CD14-positive monocyte (primary cell): Measurements from ENCODE around the gene GPR158. TPM values are rescaled to one million over a fixed set of nuclear protein-coding genes. Genes with fewer than 3 reads are reported as not detected.
A peak's percentile ranks its signal among the peaks of the same experiment; 100 is the strongest.

ENCODE experiments used
- DNase-seq, 3 donors: peaks; one replicate each; pipeline ENCODE4 v3.0.0-alpha.2; 2011 to 2022
- H2AFZ ChIP-seq: 2 replicates; pipeline ENCODE4 v1.6.0; 2012; ENCODE audit warnings: mild to moderate bottlenecking, low read depth, low read length, inconsistent platforms; ENCODE audit not compliant: insufficient read depth, poor library complexity, severe bottlenecking
- H3K27ac ChIP-seq, 2 donors: 1 replicate in 1 of 2; 2 replicates in 1 of 2; pipeline ENCODE4 v1.5.1; 2012 to 2013; ENCODE audit warnings: low read length in 2 of 2, control low read depth in 1 of 2, inconsistent platforms in 1 of 2, low read depth in 1 of 2, mild to moderate bottlenecking in 1 of 2
- H3K27me3 ChIP-seq, 2 donors: one replicate each; pipeline versions ENCODE4 v1.6.0 to v1.6.1; 2011 to 2013; ENCODE audit warnings: low read length in 2 of 2; ENCODE audit not compliant: control insufficient read depth in 2 of 2, insufficient read depth in 2 of 2
- H3K36me3 ChIP-seq, 2 donors: replicated peaks in 1 of 2; 1 replicate in 1 of 2; 2 replicates in 1 of 2; pipeline versions ENCODE4 v1.5.1 to v1.6.1; 2012 to 2013; ENCODE audit warnings: low read length in 2 of 2, control low read depth in 1 of 2, inconsistent platforms in 1 of 2, mild to moderate bottlenecking in 1 of 2; ENCODE audit not compliant: insufficient read depth in 2 of 2, control insufficient read depth in 1 of 2
- H3K4me1 ChIP-seq, 2 donors: 1 replicate in 1 of 2; 2 replicates in 1 of 2; pipeline versions ENCODE4 v1.5.1 to v1.6.1; 2012 to 2013; ENCODE audit warnings: low read length in 2 of 2, control low read depth in 1 of 2, inconsistent platforms in 1 of 2, mild to moderate bottlenecking in 1 of 2, moderate library complexity in 1 of 2; ENCODE audit not compliant: insufficient read depth in 2 of 2, control insufficient read depth in 1 of 2
- H3K4me2 ChIP-seq: replicated peaks from 2 replicates; pipeline ENCODE3; 2012; ENCODE audit warnings: low read length, moderate library complexity, mild to moderate bottlenecking; ENCODE audit not compliant: poor library complexity, severe bottlenecking; ENCODE audit errors: extremely low read depth
- H3K4me3 ChIP-seq, 3 experiments: fragments of 200-600 bp in 1 of 3; sonication (generic) in 1 of 3; replicated peaks in 1 of 3; 1 replicate in 2 of 3; 2 replicates in 1 of 3; pipeline ENCODE4 v1.5.1; 2011 to 2013; ENCODE audit warnings: low read length in 3 of 3, mild to moderate bottlenecking in 3 of 3, control low read depth in 2 of 3, low read depth in 2 of 3, inconsistent platforms in 1 of 3, moderate library complexity in 1 of 3
- H3K79me2 ChIP-seq: 2 replicates; pipeline ENCODE4 v1.6.0; 2012; ENCODE audit warnings: mild to moderate bottlenecking, control low read depth, inconsistent platforms, low read length, moderate library complexity; ENCODE audit not compliant: insufficient read depth
- H3K9ac ChIP-seq: 2 replicates; pipeline ENCODE4 v1.6.0; 2017; ENCODE audit warnings: low read length, mild to moderate bottlenecking; ENCODE audit not compliant: insufficient read depth, poor library complexity, severe bottlenecking
- H3K9me3 ChIP-seq, 2 donors: replicated peaks in 1 of 2; 1 replicate in 1 of 2; 2 replicates in 1 of 2; pipeline versions ENCODE4 v1.5.1 to v1.6.1; 2012 to 2013; ENCODE audit warnings: low read length in 2 of 2, control low read depth in 1 of 2; ENCODE audit not compliant: control insufficient read depth in 1 of 2, insufficient read depth in 1 of 2
- H4K20me1 ChIP-seq: 2 replicates; pipeline ENCODE4 v1.6.0; 2012; ENCODE audit warnings: mild to moderate bottlenecking, low read length, control low read depth, moderate library complexity; ENCODE audit not compliant: insufficient read depth
- H3K27ac Mint-ChIP-seq, 7 donors: one replicate each; pipeline ENCODE4 v1.8.0; 2020; ENCODE audit warnings: mild to moderate bottlenecking in 7 of 7, mixed read lengths in 7 of 7, moderate library complexity in 6 of 7, inconsistent platforms in 2 of 7
- H3K27me3 Mint-ChIP-seq, 3 donors: one replicate each; pipeline ENCODE4 v1.8.0; 2021 to 2022; ENCODE audit warnings: low read depth in 3 of 3, mild to moderate bottlenecking in 3 of 3, mixed read lengths in 3 of 3, moderate library complexity in 3 of 3, inconsistent platforms in 1 of 3
- H3K36me3 Mint-ChIP-seq, 2 donors: one replicate each; pipeline ENCODE4 v1.8.0; 2020; ENCODE audit warnings: mixed read lengths in 2 of 2, inconsistent platforms in 1 of 2, mild to moderate bottlenecking in 1 of 2
- H3K4me1 Mint-ChIP-seq: one replicate; pipeline ENCODE4 v1.8.0; 2020; ENCODE audit warnings: mild to moderate bottlenecking, mixed read lengths
- H3K4me3 Mint-ChIP-seq, 2 donors: one replicate each; pipeline ENCODE4 v1.8.0; 2020; ENCODE audit warnings: mild to moderate bottlenecking in 2 of 2, mixed read lengths in 2 of 2, moderate library complexity in 1 of 2
- H3K9me3 Mint-ChIP-seq, 7 donors: one replicate each; pipeline ENCODE4 v1.8.0; 2020 to 2022; ENCODE audit warnings: mixed read lengths in 7 of 7, mild to moderate bottlenecking in 6 of 7, moderate library complexity in 6 of 7, inconsistent platforms in 2 of 7
- CTCF ChIP-seq: fragments of 200-600 bp; IDR thresholded peaks from one replicate; pipeline ENCODE4 v1.8.0; 2022; ENCODE audit warnings: antibody characterized with exemption, mild to moderate bottlenecking
- WGBS: methylation state at CpG from one replicate; pipeline ENCODE4 v1.1.5; 2013; ENCODE audit warnings: missing lambda C conversion rate; ENCODE audit not compliant: insufficient coverage; 5-methylcytosine and 5-hydroxymethylcytosine counted together
- intact Hi-C, 2 donors: fragments of 100-400 bp; cut with micrococcal nuclease; formaldehyde crosslinking; loops; one replicate each; pipeline versions ENCODE4 v1.15.0 to v1.15.1; 2023
- polyA plus RNA-seq, 3 donors: library from polyadenylated mRNA; depleted of rRNA in 1 of 3; unstranded in 2 of 3; stranded (reverse) in 1 of 3; fragments of 300-500 nt in 2 of 3; fragments of >200 nt in 1 of 3; fragmentation: Illumina TruSeq in 2 of 3; gene quantifications; 1 replicate in 2 of 3; 2 replicates in 1 of 3; pipeline ENCODE4 v1.2.3, GENCODE V29; 2012 to 2021

The GPR158 gene
- polyA plus RNA-seq, 3 donors: not detected

GRCh38 chr10:25175527-25176420 is 973 bp downstream of the GPR158 start:
- H3K27ac ChIP-seq: no peak overlapping the region
- H3K4me2 ChIP-seq: no peak overlapping the region
- WGBS: 5% methylated on average over 63 of the region's 66 CpGs
- Mint-ChIP-seq H3K27ac (no peak overlapping the region), H3K36me3 (no peaks in the 10 kb centered on the region), H3K4me1 (peaks cover 1% of the 10 kb centered on the region), H3K9me3 (peaks cover 3 to 25% (median 14%) of the 10 kb centered on the region in 7 donors), H3K27me3 (peaks cover 47 to 53% (median 48%) of the 10 kb centered on the region in 3 donors), H3K4me3 (peak overlapping the region in 1 of 2 donors; percentile 80)
- no peaks in the 10 kb centered on the region for H3K4me1 ChIP-seq
- no peak for TF ChIP-seq CTCF
- no peaks in the 10 kb centered on the region for H3K79me2 ChIP-seq
- H3K27me3 ChIP-seq: peaks cover 38 to 59% of the 10 kb centered on the region in 2 donors
- H3K36me3 ChIP-seq: no peaks in the 10 kb centered on the region
- intact Hi-C loops: no loop called here
- no peak overlapping the region for H3K4me3 ChIP-seq
- no peak overlapping the region for H3K9ac ChIP-seq
- no peak for DNase-seq
- no peaks in the 10 kb centered on the region for H4K20me1 ChIP-seq
- H3K9me3 ChIP-seq: peaks cover 5 to 34% of the 10 kb centered on the region in 2 donors
- H2AFZ ChIP-seq: no peak overlapping the region

- WGBS: 3% methylated on average over 35 of the region's 36 CpGs
- Histone ChIP-seq H4K20me1 (no peaks in the 10 kb centered on the region), H2AFZ (no peak overlapping the region), H3K4me1 (no peaks in the 10 kb centered on the region), H3K79me2 (no peaks in the 10 kb centered on the region), H3K9ac (no peak overlapping the region), H3K9me3 (peaks cover 5 to 34% of the 10 kb centered on the region in 2 donors), H3K36me3 (no peaks in the 10 kb centered on the region), H3K27ac (no peak overlapping the region), H3K27me3 (peaks cover 38 to 59% of the 10 kb centered on the region in 2 donors), H3K4me3 (no peak overlapping the region), H3K4me2 (no peak overlapping the region)
- Mint-ChIP-seq H3K4me1 (peaks cover 1% of the 10 kb centered on the region), H3K27me3 (peaks cover 47 to 51% (median 48%) of the 10 kb centered on the region in 3 donors), H3K9me3 (peaks cover 3 to 25% (median 14%) of the 10 kb centered on the region in 7 donors), H3K4me3 (peak overlapping the region in 1 of 2 donors; percentile 77), H3K36me3 (no peaks in the 10 kb centered on the region), H3K27ac (no peak overlapping the region)
- no peak for TF ChIP-seq CTCF
- no peak for DNase-seq
- intact Hi-C loops: no loop called here
Measured at GRCh38 chr10:25176421-25176968, 1.7 kb downstream of the GPR158 start.
